GM04503 (cell line): ENCODE results near the gene IFI30.

Experiments
- DNase-seq: peaks from one replicate; pipeline ENCODE4 v3.0.0-alpha.2; 2012; ENCODE audit warnings: low read depth

IFI30 gene

GRCh38 chr19:18225702-18226468 is 52.3 kb downstream of the IFI30 start, which contains the start of gene PDE4C:
Gene PDE4C (minus strand): TSS chr19:18226438. CDS start chr19:18226415, 23 bp downstream.
- DNase-seq: no peak

- DNase-seq: no peak
Measured at GRCh38 chr19:18226956-18227780, 53.6 kb downstream of the IFI30 start.
